A673 (cell line): Measurements from ENCODE around the gene TRIM38. TPM values are rescaled to one million over a fixed set of nuclear protein-coding genes. Genes with fewer than 3 reads are reported as not detected.
"Not testable (repeated sequence)": the region's sequence is repeated elsewhere in the genome, so short reads cannot be mapped to it uniquely, and the experiment has no call there.

Experiments
- BruUV-seq: library from RNA; stranded (reverse); fragments of 400-500 nt; replicated peaks from 2 replicates; lab custom pipeline; 2021; lab: Mats Ljungman, UMichigan
- CTCF ChIA-PET: fragments of 300-600 bp; sonication (Branson Sonifier 250); formaldehyde crosslinking; loops from one replicate; lab custom pipeline; 2022; ENCODE audit warnings: antibody characterized with exemption; lab: Charles Lee
- POLR2A ChIA-PET: fragments of 300-600 bp; sonication (Branson Sonifier 250); formaldehyde crosslinking; loops from one replicate; lab custom pipeline; 2022; ENCODE audit warnings: antibody characterized with exemption; ENCODE audit not compliant: low non-redundant PET; lab: Charles Lee
- DNase-seq: peaks from one replicate; pipeline ENCODE4 v3.0.0-alpha.2; 2015; ENCODE audit warnings: low spot score
- H3K27ac ChIP-seq: fragments of 200-600 bp; sonication (generic); 2 replicates; pipeline ENCODE4 v1.5.1; 2016; ENCODE audit warnings: mixed run types, low read depth, mild to moderate bottlenecking, mixed read lengths, antibody characterized with exemption, low read length; ENCODE audit not compliant: poor library complexity, severe bottlenecking
- H3K27me3 ChIP-seq: fragments of 200-600 bp; sonication (generic); replicated peaks from 2 replicates; pipeline ENCODE4 v1.6.1; 2017; ENCODE audit warnings: mixed run types, low read depth, mild to moderate bottlenecking, mixed read lengths, antibody characterized with exemption, low read length; ENCODE audit not compliant: insufficient read depth, poor library complexity
- H3K36me3 ChIP-seq: fragments of 200-600 bp; sonication (generic); 2 replicates; pipeline ENCODE4 v1.6.1; 2016; ENCODE audit warnings: mixed run types, mild to moderate bottlenecking, mixed read lengths, antibody characterized with exemption, low read length; ENCODE audit not compliant: insufficient read depth, poor library complexity, severe bottlenecking
- H3K4me1 ChIP-seq: fragments of 200-600 bp; sonication (generic); 2 replicates; pipeline ENCODE4 v1.6.1; 2017; ENCODE audit warnings: mixed run types, mild to moderate bottlenecking, mixed read lengths, antibody characterized with exemption, low read length; ENCODE audit not compliant: insufficient read depth, poor library complexity, severe bottlenecking
- H3K4me3 ChIP-seq: fragments of 200-600 bp; sonication (generic); 2 replicates; pipeline ENCODE4 v1.5.1; 2016; ENCODE audit warnings: low read depth, mixed run types, mild to moderate bottlenecking, mixed read lengths, low read length; ENCODE audit not compliant: poor library complexity, severe bottlenecking
- H3K9me3 ChIP-seq: fragments of 200-600 bp; sonication (generic); 2 replicates; pipeline ENCODE4 v1.6.1; 2016; ENCODE audit warnings: mixed run types, low read depth, mild to moderate bottlenecking, mixed read lengths, antibody characterized with exemption, low read length; ENCODE audit not compliant: poor library complexity, severe bottlenecking
- EZH2 ChIP-seq: fragments of 200-600 bp; sonication (generic); IDR thresholded peaks from 2 replicates; pipeline ENCODE4 v1.6.1; 2017; ENCODE audit warnings: borderline replicate concordance, low read depth, mild to moderate bottlenecking, mixed read lengths, antibody characterized with exemption, low read length; ENCODE audit not compliant: poor library complexity, severe bottlenecking
- intact Hi-C: fragments of 100-400 bp; cut with micrococcal nuclease; formaldehyde crosslinking; loops from one replicate; pipeline ENCODE4 v1.10.0; 2022; ENCODE audit not compliant: unreplicated experiment
- total RNA-seq: library from RNA; stranded (reverse); gene quantifications from 2 replicates; pipeline ENCODE4 v1.2.3, GENCODE V29; 2021
- TF ChIP-seq, protein P1 (sequence below): fragments of 300-800, 200-600 bp; sonication (generic); conservative IDR thresholded peaks from 2 replicates; pipeline ENCODE4 v1.5.1; 2017; ENCODE audit warnings: low read depth, mild to moderate bottlenecking, antibody characterized with exemption, low read length, moderate library complexity, mixed read lengths

TRIM38 gene
- total RNA-seq, 1 experiment from 2014 or later, result 9.7 TPM

- no peak for TF ChIP-seq EZH2
- TF ChIP-seq, protein P1, sequence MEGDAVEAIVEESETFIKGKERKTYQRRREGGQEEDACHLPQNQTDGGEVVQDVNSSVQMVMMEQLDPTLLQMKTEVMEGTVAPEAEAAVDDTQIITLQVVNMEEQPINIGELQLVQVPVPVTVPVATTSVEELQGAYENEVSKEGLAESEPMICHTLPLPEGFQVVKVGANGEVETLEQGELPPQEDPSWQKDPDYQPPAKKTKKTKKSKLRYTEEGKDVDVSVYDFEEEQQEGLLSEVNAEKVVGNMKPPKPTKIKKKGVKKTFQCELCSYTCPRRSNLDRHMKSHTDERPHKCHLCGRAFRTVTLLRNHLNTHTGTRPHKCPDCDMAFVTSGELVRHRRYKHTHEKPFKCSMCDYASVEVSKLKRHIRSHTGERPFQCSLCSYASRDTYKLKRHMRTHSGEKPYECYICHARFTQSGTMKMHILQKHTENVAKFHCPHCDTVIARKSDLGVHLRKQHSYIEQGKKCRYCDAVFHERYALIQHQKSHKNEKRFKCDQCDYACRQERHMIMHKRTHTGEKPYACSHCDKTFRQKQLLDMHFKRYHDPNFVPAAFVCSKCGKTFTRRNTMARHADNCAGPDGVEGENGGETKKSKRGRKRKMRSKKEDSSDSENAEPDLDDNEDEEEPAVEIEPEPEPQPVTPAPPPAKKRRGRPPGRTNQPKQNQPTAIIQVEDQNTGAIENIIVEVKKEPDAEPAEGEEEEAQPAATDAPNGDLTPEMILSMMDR, result no peak
- CTCF ChIA-PET, result no interaction called here
Measured at GRCh38 chr6:25995507-25995906, 32.9 kb downstream of the TRIM38 start.

GRCh38 chr6:25997921-25998320 lies 35.3 kb downstream of the TRIM38 start:
- no peak for TF ChIP-seq EZH2
- TF ChIP-seq, protein P1, result no peak
- ChIA-PET CTCF (no interaction called here), POLR2A (no interaction called here)
- Histone ChIP-seq H3K36me3 (no peaks in the 10 kb centered on the region), H3K4me3 (no peak overlapping the region), H3K27ac (no peak overlapping the region), H3K4me1 (no peaks in the 10 kb centered on the region), H3K27me3 (no peaks in the 10 kb centered on the region), H3K9me3 (no peaks in the 10 kb centered on the region)
- no peak for DNase-seq
- BruUV-seq, result no TSS peak
- intact Hi-C loops, result no loop called here

More at GRCh38 chr6:25995507-25995906, 32.9 kb downstream of the TRIM38 start:
- no peak overlapping the region for H3K27ac ChIP-seq
- no peak for DNase-seq
- no peaks in the 10 kb centered on the region for H3K4me1 ChIP-seq
- H3K36me3 ChIP-seq, result no peaks in the 10 kb centered on the region
- no peaks in the 10 kb centered on the region for H3K9me3 ChIP-seq
- POLR2A ChIA-PET, result no interaction called here
- intact Hi-C loops, result no loop called here
- H3K4me3 ChIP-seq, result no peak overlapping the region
- H3K27me3 ChIP-seq, result no peaks in the 10 kb centered on the region
- BruUV-seq, result no TSS peak

GRCh38 chr6:25998379-25998778 lies 35.8 kb downstream of the TRIM38 start:
- Histone ChIP-seq H3K27ac (no peak overlapping the region), H3K36me3 (no peaks in the 10 kb centered on the region), H3K4me1 (no peaks in the 10 kb centered on the region), H3K4me3 (no peak overlapping the region), H3K27me3 (no peaks in the 10 kb centered on the region), H3K9me3 (no peaks in the 10 kb centered on the region)
- CTCF ChIA-PET, result no interaction called here
- BruUV-seq, result no TSS peak
- intact Hi-C loops, result no loop called here
- no peak for DNase-seq
- TF ChIP-seq EZH2, result no peak
- TF ChIP-seq, protein P1, result no peak
- POLR2A ChIA-PET, result no interaction called here

DNA sequence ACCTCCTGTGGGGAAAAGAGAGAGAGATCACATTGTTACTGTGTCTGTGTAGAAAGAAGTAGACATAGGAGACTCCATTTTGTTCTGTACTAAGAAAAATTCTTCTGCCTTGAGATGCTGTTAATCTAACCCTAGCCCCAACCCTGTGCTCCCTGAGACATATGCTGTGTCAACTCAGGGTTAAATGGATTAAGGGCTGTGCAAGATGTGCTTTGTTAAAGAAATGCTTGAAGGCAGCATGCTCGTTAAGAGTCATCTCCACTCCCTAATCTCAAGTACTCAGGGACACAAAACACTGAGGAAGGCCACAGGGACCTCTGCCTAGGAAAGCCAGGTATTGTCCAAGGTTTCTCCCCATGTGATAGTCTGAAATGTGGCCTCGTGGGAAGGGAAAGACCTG lies 36.6 kb downstream of the TRIM38 start:
- H3K9me3 ChIP-seq, intact Hi-C loops, DNase-seq, H3K36me3 ChIP-seq, H3K4me1 ChIP-seq, H3K4me3 ChIP-seq, POLR2A ChIA-PET, BruUV-seq, H3K27ac ChIP-seq, H3K27me3 ChIP-seq, CTCF ChIA-PET: not testable (repeated sequence)
